ENCODE results near the gene CFAP61.

DNA sequence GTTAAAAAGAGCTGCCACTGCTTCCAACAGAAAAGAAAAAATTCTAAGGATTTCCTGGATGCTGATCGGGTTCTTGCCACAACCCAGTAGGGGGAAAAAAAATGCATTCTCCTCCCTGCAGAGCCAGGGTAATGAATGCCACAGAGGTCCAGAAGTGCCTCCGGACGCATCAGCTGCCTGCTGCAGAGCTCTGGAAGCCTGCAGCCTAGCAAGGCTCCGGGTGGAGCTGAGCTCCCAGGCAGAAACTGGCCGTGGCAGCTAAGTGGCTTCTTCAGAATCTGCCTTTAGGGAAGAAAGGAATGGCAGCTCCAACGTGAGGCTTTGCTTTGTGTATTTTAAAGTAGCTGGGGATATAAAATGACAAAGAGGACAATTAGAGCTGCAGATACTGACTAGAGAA, 155.0 kb downstream of the CFAP61 start:
- TF ChIP-seq POLR2A (IDR thresholded peaks at IDR 0.05; ENCODE audit: low read depth) (no peak), EP300 (IDR thresholded peaks at IDR 0.05) (no peak), POLR2AphosphoS5 (IDR thresholded peaks at IDR 0.05) (no peak)
- TF ChIP-seq, protein P1, sequence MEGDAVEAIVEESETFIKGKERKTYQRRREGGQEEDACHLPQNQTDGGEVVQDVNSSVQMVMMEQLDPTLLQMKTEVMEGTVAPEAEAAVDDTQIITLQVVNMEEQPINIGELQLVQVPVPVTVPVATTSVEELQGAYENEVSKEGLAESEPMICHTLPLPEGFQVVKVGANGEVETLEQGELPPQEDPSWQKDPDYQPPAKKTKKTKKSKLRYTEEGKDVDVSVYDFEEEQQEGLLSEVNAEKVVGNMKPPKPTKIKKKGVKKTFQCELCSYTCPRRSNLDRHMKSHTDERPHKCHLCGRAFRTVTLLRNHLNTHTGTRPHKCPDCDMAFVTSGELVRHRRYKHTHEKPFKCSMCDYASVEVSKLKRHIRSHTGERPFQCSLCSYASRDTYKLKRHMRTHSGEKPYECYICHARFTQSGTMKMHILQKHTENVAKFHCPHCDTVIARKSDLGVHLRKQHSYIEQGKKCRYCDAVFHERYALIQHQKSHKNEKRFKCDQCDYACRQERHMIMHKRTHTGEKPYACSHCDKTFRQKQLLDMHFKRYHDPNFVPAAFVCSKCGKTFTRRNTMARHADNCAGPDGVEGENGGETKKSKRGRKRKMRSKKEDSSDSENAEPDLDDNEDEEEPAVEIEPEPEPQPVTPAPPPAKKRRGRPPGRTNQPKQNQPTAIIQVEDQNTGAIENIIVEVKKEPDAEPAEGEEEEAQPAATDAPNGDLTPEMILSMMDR (IDR thresholded peaks at IDR 0.05), result no peak
